ENCODE measurements around the gene SMURF1. TPM values are rescaled to one million over a fixed set of nuclear protein-coding genes. Genes with fewer than 3 reads are reported as not detected.

SMURF1 gene
- total and polyA plus RNA-seq, 2 of the 4 experiments (the other 2 are of a cell fraction): 13.4 to 20.3 TPM

- no peak overlapping the region for H3K4me3 ChIP-seq (ENCODE audit: insufficient read depth, low read depth, low read length)
- intact Hi-C loops (cut with micrococcal nuclease) (no loop called here), in situ Hi-C loops (cut with MboI; ENCODE audit: low sequenced_read_pairs) (no loop called here), dilution Hi-C loops (cut with HindIII; ENCODE audit: low sequenced_read_pairs, unreplicated experiment) (no loop called here)
- no peak overlapping the region for H2AK9ac ChIP-seq (replicated peaks; ENCODE audit: low read depth, low read length, poor library complexity)
- peaks cover 12% of the 10 kb centered on the region for H3K4me1 ChIP-seq (ENCODE audit: control insufficient read depth, insufficient read depth, low read length)
- peak; percentile 26 for DNase-seq
- peak overlapping the region; percentile 16; the same call in 1 of the 2 replicates for H3K4me2 ChIP-seq (ENCODE audit: low read depth, low read length)
- H3K36me3 ChIP-seq (ENCODE audit: control insufficient read depth, insufficient read depth, low read length): peaks cover 2% of the 10 kb centered on the region; the same call in 1 of the 2 replicates
- no peak overlapping the region for H3K4ac ChIP-seq (ENCODE audit: low read depth, low read length)
- H3K27me3 ChIP-seq (ENCODE audit: control insufficient read depth, insufficient read depth, low read length): no peaks in the 10 kb centered on the region
- no peak overlapping the region for H2BK120ac ChIP-seq (ENCODE audit: low read depth, low read length)
- no peak overlapping the region for H2BK15ac ChIP-seq (ENCODE audit: low read depth, low read length)
- peak; percentile 57 for ATAC-seq (ENCODE audit: low read depth)
- H2BK5ac ChIP-seq (ENCODE audit: low read depth, low read length, poor library complexity, severe bottlenecking): peak overlapping the region; percentile 70
- no peak overlapping the region for H4K91ac ChIP-seq (ENCODE audit: insufficient read depth, low read depth, low read length)
- H3K79me1 ChIP-seq (ENCODE audit: low read depth in 1 of 2, low read length in 2 of 2): peaks cover 23 to 79% of the 10 kb centered on the region in 2 experiments
- no CpG with 5 or more reads among the region's 2 CpGs for WGBS, 2 experiments (ENCODE audit: extremely low coverage in 2 of 2, insufficient read length in 1 of 2)
- H2AK5ac ChIP-seq (ENCODE audit: low read depth, low read length): no peak overlapping the region
- H2BK20ac ChIP-seq (ENCODE audit: low read depth, low read length): no peak overlapping the region
- no TSS peak for BruUV-seq (replicated peaks)
- no peak overlapping the region for H4K5ac ChIP-seq (ENCODE audit: low read depth, low read length)
- H3K18ac ChIP-seq (ENCODE audit: low read depth, low read length): no peak overlapping the region
- H3K56ac ChIP-seq (ENCODE audit: extremely low read depth, insufficient read depth, low read length): no peak overlapping the region
- ChIA-PET POLR2A (ENCODE audit: unreplicated experiment) (no interaction called here), CTCF (no interaction called here)
- H4K20me1 ChIP-seq (ENCODE audit: insufficient read depth, low read length): peaks cover 51% of the 10 kb centered on the region
- TF ChIP-seq RFX5 (IDR thresholded peaks at IDR 0.05; ENCODE audit: low read depth, low read length): no peak
- peak; percentile 91 for TF ChIP-seq CEBPB (IDR thresholded peaks at IDR 0.05; ENCODE audit: low read depth, low read length)
- peaks cover 19% of the 10 kb centered on the region for H3K9me1 ChIP-seq (ENCODE audit: insufficient read depth, low read length)
- H2AFZ ChIP-seq (replicated peaks; ENCODE audit: low read length, poor library complexity): no peak overlapping the region
- H4K8ac ChIP-seq (ENCODE audit: low read depth in 2 of 2, low read length in 2 of 2): no peak overlapping the region; a peak in 1 of 4 replicates
- H3K14ac ChIP-seq (replicated peaks; ENCODE audit: low read depth, low read length): no peak overlapping the region
- H3K9me3 ChIP-seq (ENCODE audit: control insufficient read depth, insufficient read depth, low read length): no peaks in the 10 kb centered on the region
- H3K27ac ChIP-seq (ENCODE audit: insufficient read depth, low read length): peak overlapping the region; percentile 35; the same call in 1 of the 2 replicates
- H3K23ac ChIP-seq (ENCODE audit: low read depth, low read length): no peak overlapping the region; the same call in 1 of the 2 replicates
- no peak overlapping the region for H3K9ac ChIP-seq (ENCODE audit: low read depth, low read length)
Observed at GRCh38 chr7:99083068-99083651, 60.7 kb downstream of the SMURF1 start.
